Measurements from ENCODE around the gene CKAP5. TPM values are rescaled to one million over a fixed set of nuclear protein-coding genes. Genes with fewer than 3 reads are reported as not detected.

CKAP5 gene
- total RNA-seq = 54.4 TPM
- long read RNA-seq, partial matches to known transcripts = 17 of 20 reads
- long read RNA-seq, other reads (novel, unspliced or antisense) = 3 of 20 reads

DNA sequence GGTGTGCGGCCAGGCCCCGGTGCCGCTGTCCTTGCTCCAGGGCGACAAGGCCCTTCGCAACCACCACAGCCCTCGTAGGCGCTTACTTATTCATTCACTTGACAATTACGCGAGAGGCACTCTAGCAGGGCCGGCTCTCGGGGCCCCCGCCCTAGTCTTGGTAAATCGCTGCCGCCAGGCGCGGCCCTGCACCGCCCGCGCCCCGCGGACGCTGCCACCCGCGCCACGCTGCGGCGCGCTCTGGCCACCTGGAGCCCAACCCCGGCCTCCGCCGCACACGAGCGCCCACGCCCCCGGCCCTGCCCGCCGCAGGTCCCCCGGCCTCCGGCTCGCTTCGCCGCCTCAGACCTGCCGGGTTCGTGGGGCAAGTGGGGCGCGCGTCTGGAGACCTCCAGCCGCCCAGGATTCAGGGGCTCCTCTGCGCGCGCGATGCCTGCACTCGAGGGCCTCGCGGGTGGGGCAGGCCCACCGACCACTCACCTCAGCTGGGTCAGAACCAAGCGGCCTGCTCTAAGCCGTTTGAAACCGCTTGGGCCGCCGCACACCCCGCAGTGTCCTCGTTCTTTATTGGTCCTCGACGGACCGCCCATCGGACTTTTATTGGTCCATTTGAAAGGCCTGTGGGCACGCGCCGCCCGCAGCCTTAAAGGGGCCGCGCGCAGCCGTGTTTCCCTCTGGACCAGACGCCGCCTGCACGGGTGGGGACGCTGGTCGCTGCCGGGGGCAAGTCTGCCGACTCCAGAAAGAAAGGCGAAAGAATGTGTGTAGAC lies at the start of gene CKAP5:
Gene CKAP5 (minus strand): TSS at position 541 of the 770 bp plus-strand sequence. CDS start 25,049 bp downstream, outside the sequence.
- DNase-seq (ENCODE audit: low spot score) = peak; percentile 95

DNA sequence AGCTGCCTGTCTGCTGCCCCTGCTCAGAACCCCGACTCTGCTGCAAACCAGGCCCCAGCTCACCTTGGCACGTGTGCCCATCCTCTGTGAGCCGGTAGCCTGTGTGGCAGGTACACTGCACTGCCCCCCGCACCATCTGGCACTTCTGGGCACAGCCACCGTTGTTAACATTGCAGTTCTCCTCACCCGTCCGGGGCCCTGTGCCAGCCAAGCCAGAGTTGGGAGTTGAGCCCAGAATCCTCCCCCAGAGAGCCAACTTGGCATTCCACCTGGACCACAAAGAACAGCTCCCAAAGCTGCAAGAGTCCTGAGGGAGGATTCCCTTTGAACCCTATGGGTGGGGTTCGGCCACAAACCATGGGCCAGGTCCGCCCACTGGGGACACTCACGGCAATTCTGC lies 49.7 kb upstream of the CKAP5 start:
- no peak for DNase-seq (ENCODE audit: low spot score)

DNA sequence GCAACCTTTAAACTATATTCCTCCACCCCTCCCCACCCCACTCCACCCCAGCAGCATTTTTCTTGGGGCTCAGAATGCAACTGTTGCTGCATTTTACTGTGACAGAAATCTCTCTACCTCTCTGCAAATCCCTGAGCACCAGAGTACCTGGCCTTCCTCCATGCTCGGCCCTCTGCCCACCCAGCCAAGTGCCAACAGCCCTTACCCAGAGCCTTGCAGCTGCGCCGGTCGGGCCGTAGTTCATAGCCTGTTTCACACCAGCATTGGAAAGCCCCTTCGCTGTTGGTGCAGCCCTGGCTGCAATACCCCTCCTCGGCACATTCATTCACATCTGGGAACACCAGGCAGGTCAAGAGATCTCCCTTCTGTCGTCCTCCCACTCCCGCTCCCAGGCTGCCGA lies 48.9 kb upstream of the CKAP5 start:
- DNase-seq (ENCODE audit: low spot score) = no peak

DNA sequence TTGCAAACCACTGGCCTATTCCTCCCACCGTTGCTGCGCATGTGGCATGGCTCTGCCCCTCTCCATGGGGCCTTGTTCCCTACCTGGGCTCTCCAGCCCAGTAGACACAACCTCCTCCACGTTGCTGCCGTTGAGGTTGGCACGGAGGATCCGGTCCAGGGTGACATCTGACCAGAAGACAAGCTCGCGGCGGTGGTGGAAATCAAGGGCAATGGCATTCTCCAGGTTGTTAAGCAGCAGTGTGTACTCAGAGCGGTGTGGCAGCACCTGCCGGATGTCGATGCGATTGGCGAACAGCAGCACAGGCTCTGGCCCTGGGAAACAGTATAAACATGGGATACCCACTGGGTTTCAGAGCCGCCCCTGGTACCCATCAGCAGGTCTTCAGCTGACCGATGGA lies 48.4 kb upstream of the CKAP5 start:
- DNase-seq (ENCODE audit: low spot score) = no peak

DNA sequence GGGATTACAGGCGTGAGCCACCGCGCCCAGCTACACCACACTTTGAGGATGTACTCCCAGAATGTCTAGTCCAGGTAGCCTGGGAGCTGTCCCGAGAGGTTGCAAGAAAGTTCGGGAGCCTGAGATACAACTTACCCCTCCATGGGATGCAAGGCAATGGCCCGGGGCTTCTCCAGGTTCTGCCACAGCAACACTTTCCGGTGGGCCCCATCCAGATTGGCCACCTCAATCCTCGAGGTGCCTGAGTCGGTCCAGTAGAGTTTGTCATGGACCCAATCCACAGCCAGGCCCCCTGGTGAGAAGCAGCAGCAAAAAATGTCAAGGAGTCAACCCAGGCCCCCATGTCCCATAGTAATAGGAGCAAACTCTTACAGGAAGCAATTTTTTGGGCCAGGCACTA lies 46.8 kb upstream of the CKAP5 start:
- DNase-seq (ENCODE audit: low spot score) = no peak

DNA sequence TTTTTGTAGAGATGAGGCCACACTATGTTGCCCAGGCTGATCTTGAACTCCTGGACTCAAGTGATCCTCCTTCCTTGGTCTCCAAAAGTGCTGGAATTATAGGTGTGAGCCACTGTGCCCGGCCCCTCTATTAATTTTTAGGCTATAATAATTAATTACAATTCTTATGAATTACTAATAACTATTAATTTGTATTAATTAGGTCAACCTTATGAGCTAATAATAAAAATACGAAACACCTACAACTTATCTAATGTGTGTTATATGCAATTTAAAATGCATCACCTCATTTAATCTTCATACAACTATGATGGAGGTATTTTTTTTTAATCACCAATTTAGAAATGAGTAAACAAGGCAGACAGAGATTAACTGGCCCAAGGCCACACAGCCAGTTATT lies 46.0 kb upstream of the CKAP5 start:
- DNase-seq (ENCODE audit: low spot score) = no peak

DNA sequence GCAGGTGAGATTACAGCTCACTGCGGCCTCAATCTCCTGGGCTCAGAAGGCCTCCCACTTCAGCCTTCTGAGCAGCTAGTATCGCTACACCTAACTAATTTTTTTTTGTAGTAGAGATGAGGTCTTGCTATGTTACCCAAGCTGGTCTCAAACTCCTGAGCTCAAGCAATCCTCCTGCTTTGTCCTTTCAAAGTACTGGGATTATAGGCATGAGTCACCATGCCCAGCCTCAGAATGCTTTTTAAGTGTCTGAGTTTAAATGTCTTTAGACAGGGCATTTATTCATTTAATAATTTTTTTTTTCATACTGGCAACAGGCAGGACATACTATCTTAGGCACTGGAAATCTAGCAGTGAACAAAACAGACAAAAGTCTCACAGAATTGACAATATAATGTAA lies 44.6 kb upstream of the CKAP5 start:
- no peak for DNase-seq (ENCODE audit: low spot score)

DNA sequence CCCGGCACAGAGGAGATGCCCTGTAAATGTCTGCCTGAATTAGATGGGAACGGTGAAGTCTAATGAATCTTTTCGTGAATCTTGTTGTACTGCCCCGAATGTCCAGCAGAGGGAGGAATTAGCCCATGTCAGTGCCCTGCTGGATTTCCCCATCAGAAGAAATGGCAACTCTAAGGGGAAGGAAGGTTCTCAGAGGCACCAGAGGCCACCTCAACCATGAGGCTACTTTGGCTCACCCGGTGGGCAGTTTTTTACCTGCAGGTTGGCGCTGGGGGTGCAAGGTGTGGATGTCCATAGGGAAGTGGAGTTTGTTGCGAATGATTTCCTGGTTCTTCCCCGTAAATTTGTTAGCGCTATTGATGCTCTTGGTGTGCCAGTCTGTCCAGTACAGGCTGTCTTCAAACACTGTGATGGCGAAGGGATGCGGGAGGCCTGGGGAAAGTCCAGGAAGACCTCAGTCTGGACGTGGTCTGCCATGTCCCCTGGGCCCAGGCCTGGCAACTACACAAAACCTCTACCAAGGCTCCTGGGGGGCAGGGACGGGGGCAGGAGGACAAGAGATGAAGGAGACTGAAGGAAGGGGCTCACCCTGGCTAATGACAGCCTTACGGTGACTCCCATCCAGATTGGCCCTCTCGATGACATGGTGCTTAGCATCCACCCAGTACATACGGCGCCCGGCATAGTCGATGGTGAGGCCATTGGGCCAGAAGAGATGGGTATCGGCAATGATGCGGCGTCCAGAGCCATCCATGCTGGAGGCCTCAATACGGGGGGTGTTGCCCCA lies 43.8 kb upstream of the CKAP5 start:
- no peak for DNase-seq (ENCODE audit: low spot score)

DNA sequence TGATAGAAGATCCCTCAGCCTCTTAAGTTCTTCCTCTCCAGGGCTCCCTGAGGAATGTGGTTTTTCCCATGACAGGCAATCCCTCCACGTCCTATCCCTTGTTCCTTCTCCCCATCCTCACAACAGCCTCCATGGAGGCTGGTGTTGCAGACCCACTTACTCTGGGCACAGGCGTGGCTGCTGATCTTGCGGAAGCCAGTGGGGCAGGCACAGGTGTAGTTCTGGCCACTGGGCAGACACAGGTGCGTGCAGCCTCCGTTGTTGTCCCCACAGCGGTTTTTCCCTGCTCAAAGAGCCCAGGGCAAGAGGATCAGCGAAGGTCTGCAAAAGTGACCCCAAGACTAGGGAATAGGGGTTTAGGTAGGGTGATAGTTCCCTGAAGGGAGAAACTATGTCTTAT lies 43.2 kb upstream of the CKAP5 start:
- no peak for DNase-seq (ENCODE audit: low spot score)

DNA sequence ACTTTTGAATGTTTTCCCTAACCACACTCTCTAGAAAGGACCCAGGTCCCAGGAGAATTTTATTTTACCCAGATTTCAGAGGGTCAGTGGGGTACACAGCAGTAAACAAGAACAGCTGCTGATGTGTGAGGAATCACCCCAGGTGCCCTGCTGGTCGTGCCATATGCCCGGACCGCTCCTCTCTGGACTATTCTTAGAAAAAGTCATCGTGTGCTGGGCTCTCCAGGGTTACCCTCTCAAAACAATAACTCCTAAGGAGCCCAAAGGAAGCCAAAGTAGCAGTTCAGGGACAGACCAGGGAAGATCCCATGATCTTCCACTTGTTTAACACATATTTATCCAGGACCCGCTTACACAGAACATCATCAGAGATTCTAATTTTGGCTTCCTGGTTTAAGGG lies 42.6 kb upstream of the CKAP5 start:
- DNase-seq (ENCODE audit: low spot score) = no peak

DNA sequence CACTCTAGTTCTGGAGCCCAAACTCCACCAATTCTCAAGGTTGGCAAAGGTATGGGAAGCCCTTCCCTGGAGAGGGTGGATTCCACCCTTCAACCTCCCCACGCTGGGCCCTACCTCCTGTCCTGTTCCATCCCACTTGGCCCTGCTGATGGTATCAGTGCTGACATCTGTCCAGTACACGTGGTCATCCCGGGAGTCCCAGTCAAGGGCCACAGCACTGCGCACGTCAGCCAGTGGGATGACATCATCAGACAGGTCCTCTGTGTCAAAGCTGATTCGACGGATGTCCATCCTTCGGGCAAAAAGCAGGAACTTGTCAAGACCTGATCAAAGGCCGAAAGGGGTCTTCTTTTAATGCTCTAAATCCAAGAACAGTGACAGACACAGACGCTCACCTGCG lies 40.1 kb upstream of the CKAP5 start:
- no peak for DNase-seq (ENCODE audit: low spot score)

DNA sequence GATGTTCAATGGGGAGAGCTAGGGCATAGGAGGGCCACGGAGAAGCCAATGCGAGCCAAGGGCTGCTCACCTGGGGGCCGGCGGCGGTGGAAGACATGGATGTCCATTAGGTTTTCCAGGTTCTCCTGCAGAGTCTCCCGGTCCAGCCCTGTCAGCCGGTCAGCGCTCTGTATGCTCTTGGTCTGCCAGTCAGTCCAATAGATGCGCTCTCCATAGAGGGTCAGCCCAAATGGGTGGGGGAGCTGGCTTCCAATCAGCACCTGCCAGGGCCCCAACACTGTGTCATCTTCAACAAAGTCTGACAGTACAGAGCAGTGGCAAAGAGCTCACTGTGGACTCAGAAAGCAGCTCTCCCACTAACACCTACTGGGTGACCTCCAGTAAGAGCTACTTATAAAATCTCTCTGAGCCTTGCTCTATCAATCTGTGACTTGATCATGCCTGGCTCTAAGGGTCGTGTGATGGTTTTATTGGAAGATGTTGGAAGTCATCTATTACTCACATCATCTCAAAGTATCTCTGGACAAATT lies 33.0 kb upstream of the CKAP5 start:
- no peak for DNase-seq (ENCODE audit: low spot score)

DNA sequence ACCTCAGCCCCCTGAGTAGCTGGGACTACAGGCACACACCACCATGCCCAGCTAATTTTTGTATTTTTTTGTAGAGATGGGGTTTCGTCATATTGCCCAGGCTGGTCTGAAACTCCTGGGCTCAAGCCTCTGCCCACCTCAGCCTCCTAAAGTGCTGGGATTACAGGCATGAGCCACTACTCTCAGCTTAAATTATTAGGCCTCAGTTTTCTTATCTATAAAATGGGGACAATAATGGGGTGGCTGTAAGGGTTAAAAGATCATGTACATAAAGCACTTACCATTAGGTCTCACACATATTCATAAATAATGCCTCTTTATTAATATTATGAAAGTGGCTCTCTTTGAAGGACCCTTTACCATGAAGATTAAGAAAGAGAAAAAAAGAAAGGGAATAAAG lies 31.5 kb upstream of the CKAP5 start:
- no peak for DNase-seq (ENCODE audit: low spot score)

DNA sequence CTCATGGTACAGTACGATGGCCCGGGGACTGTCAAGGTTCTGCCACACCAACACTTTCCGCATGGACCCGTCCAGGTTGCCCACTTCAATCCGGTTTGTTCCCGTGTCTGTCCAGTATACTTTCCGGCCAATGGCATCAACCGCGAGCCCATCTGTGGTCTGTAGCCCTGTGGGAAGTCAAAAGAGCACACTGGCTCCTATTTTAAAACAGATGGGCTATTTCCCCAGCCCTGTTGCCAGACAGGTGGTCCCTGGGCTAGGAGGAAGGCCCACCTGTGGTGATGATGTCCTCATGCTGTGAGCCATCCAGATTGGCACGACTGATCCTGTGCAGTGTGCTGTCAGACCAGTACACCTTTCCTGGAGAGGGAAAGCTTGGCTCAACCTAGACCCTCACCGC lies 30.4 kb upstream of the CKAP5 start:
- no peak for DNase-seq (ENCODE audit: low spot score)

DNA sequence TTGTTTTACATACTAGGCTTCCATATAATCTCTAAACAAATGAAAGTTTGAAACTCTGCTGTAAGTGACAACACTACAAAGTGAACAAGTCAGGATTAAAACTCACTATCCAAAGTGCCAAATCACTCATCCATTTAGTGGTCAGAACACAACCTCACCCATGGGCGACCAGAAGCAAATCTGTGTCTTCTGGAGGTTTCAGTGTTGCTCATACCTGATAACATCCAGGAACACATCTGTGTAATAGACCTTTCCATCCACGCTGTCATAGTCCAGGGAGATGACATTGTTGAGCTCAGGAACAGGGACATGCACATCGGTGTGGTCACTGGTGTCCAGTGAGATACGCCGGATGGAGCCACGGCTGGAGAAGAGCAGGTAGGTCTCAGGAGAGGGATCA lies 28.5 kb upstream of the CKAP5 start:
- DNase-seq (ENCODE audit: low spot score) = no peak

DNA sequence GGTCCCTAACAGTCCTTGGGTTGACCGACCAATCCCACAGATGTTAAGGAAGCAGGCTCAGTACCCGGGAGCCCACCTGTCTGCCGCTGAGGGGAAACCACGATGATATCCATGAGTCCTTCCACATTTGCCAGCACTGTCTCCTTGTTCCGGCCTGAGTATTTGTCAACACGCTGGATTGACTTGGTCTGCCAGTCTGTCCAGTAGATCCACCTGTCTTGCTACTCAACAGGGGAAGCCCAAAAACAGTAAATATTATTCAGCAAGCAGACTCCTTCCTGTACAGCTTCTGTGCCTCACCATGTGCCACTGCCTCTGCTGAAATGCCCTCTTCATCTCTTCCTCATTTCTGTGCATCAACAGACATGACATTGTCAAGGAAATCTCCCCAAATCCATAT lies 22.8 kb upstream of the CKAP5 start:
- no peak for DNase-seq (ENCODE audit: low spot score)

DNA sequence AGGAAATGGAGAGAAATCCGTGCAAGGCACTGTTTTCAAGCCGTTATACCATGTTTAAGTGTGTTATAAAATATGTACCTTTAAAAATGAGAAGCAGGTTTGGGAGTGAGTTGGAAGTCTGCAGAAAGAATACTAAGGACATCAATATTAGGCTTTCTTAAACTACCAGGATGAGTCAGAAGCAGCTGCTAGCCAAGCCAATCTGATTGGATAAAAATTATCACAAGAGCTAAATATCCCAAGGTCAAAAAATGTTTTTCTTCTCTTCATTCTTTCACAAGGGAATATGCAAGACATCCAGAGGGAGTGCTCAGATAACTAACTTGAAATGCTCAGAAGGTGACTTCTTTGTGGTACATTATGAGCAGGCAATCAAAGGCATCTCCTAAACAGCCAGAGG lies 19.3 kb upstream of the CKAP5 start:
- DNase-seq (ENCODE audit: low spot score) = no peak

DNA sequence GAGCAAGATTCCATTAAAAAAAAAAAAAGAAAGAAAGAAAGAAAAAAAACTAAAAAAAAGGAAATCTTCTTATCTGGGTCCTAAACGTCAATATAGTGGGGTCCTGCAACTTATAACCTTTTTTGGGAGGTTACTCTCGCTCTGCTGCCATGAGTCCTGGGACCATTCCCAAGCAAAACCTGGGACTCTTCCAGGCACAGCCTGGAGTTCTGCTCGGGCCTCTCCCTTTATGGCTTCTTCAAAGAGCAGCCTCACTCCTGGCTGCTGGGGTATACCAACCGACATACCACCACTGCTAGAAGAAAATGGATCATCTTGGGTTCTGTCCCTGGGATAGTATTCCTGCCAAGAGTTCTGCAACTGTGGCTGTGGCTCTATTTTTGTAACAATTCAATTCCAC lies 14.1 kb upstream of the CKAP5 start:
- no peak for DNase-seq (ENCODE audit: low spot score)

DNA sequence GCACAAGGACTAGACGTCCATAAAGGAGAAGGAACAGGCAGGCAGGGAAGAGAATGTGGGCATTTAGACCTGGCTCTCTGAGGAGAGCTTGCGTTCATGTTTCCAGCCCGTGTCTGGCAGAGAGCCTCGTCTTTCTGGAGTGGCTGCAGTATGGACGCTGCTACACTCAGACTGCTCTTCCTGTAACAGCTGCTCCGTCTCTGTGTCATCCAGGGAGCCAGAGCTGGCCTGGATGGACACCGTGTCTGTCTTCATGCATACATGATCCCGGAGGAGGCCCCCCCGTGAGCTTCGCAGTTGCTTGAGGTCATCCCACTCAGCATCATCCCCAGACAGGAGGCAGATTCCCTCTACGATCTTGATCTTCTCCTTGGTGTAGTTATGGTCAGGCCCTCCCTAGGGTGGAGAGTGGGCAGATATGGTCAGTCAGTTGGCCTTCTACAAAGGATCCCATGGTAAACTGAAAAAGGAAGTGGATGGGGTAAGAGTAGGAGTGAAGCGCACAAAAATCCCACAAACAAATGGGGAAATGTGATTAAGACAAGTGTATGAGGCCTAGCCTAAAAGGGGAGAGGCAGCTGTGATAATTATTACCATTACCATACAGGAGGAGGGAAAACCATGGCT lies 13.0 kb upstream of the CKAP5 start:
- DNase-seq (ENCODE audit: low spot score) = no peak

DNA sequence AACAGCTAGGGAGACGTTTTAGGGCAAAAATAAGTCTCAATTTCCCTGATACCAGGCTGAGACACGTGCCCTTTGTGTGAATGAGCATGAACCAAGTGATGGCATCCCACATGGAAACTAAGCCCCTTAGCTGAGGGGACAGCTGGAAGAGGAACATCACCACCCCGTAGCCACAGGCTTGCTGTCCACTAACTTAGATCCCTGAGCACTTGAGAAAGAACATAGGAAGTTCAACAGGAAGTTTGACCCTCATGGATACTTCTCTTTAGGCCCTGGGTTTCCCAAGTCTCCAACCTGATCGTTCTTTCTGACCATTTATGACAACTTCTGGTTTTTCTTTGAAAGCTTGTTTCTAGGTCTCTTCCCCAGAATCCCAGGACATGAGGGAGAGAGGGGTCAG lies 11.6 kb upstream of the CKAP5 start:
- no peak for DNase-seq (ENCODE audit: low spot score)

DNA sequence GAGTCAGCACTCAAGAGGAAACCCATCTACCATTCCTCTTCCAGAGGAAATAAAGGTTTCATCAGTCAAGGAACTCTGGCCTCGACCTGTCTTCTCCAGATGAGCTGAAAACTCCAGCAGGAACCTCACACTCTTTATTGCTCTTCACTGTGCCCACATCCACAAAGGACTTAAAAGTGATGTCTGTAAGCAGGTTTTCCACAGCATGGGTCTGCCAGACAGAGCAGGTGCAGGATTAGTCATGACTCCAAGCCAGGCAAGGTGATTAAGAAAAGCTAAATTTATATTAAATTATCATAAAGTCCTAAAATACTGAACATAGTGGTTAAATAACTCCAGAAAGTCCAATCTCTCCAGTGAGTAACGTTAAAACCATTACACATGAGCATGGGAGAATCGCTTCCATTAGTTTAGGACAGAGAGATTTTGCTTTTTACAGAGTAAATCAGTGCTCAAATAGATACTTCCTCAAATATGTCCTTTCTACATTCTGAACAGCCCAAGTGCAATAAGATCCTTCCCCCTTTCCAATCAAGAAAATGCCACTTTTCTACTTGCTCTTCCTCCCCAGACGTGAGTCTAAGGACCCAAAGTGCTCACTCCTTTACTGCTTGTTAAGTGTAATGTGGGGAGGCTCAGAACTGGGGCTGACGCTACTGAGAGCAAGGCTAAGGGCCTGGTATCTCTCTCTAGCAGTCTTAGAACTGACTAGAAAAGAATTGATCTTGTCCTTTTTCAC lies 10.7 kb upstream of the CKAP5 start:
- no peak for DNase-seq (ENCODE audit: low spot score)
